Endometrium (tissue), 2 donors: ENCODE data around the gene RGS14.
"Not testable (repeated sequence)": the region's sequence is repeated elsewhere in the genome, so short reads cannot be mapped to it uniquely, and the experiment has no call there.

ENCODE experiments used
- FAIRE-seq: peaks from 2 replicates; lab custom pipeline; 2012; peaks lifted over from hg19 to GRCh38; lab: Jason Lieb, UNC
- donor health status: control.
- donor health status: control.

RGS14 gene

GRCh38 chr5:177403792-177404640 lies 46.3 kb downstream of the RGS14 start:
- FAIRE-seq, result no peak

GRCh38 chr5:177404641-177405179 lies 47.0 kb downstream of the RGS14 start:
- FAIRE-seq, result no peak

- FAIRE-seq, result no peak
Measured at GRCh38 chr5:177405312-177405711, 47.6 kb downstream of the RGS14 start.

DNA sequence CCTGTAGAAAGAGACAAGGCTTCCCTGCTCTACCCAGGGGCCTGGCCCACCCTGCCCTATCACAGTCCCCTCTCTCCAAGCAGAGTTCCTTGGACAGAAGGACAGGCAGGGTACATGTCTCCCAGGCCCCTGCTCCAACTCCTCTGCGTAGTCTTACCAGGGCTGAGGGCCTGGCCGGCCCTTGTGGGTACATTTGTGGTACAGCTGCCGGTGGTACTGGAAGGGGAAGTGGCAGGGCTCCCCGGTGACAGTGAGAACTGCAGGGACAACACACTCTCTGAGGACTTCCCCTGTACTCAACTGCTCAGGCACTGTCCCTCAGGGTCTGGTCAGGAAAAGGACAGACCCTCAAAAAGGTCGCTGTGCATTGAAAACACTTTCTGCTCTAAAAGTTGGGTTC lies 48.1 kb downstream of the RGS14 start:
- no peak for FAIRE-seq

DNA sequence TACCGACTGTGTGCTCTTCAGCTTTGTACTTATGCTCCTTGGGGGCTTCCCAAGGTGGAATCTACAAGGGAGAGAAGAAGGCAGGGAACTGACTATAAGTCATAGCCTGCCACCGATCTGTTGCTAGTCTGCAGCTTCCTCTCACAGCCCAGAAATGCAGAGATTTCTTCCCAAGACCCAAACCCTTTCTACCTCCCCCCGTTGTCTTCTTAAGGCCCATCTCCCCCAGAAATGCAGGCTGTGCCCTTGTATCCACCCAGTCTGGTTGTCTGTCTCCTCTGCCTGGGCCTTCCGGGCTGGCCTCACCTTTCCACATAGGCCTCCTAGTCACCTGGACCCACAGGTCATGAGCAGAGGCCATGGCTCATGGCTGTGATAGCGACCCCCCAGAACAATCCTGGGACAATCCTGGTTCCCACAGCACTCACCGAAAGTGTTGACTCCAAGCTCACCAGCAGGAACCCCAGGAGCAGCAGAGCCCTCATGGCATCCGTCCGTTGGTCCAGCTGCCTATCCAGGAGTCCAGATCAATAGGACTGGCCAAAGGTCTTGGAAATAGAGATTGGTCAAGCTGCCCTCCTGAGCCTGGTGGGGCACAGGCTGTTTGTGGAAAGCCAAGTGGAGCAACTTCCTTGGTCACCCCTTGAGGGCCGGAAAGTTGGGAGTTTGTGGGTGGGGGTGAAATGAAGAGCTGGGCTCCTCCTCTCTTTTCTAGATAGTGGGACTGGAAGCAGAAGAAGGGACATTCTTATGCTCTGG lies 51.5 kb downstream of the RGS14 start, which contains the start of gene F12:
F12 (minus strand) TSS at position 522 of the 759 bp plus-strand sequence; CDS start at position 485, 37 bp downstream.
- no peak for FAIRE-seq

DNA sequence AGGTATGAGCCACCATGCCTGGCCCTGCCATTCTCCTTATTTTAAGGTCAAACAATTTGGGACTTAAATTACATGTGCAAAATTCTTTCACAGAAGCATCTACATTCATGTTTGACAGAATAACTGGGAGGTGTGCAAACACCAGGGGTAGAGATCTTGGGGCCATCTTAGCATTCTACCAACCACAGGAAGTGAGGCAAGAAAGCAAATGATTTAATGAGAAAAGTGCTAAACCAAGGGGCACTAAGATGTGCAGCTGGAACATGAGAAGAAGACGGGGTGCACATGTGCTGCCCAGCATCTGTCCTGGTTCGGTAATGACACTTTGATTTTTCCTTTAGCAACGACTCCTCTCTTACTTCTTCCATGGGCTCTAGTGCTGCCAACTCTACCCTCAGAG lies 52.9 kb downstream of the RGS14 start:
- FAIRE-seq, result no peak

GRCh38 chr5:177412603-177413233 lies 55.0 kb downstream of the RGS14 start:
- no peak for FAIRE-seq

- no peak for FAIRE-seq
Measured at GRCh38 chr5:177414481-177414880, 56.8 kb downstream of the RGS14 start.

- FAIRE-seq, result not testable (repeated sequence)
Measured at GRCh38 chr5:177417081-177417480, 59.4 kb downstream of the RGS14 start.

- FAIRE-seq, result no peak
Measured at GRCh38 chr5:177419046-177419445, 61.3 kb downstream of the RGS14 start.

DNA sequence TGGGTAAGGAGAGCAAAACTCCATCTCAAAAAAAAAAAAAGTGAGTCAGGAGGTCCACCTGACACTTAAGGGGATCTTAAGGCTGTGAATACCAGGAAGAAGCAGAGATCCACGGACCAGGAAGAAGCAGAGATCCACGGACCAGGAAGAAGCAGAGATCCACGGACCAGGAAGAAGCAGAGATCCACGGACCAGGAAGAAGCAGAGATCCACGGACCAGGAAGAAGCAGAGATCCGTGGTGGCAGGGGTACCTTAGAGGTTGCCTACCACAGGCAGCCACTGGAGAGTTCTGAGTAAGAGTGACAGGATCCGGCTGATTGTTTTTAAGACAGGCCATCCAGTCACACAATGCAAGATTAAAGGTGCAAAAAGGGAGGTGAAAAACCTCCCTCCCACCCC lies 62.7 kb downstream of the RGS14 start:
- not testable (repeated sequence) for FAIRE-seq

DNA sequence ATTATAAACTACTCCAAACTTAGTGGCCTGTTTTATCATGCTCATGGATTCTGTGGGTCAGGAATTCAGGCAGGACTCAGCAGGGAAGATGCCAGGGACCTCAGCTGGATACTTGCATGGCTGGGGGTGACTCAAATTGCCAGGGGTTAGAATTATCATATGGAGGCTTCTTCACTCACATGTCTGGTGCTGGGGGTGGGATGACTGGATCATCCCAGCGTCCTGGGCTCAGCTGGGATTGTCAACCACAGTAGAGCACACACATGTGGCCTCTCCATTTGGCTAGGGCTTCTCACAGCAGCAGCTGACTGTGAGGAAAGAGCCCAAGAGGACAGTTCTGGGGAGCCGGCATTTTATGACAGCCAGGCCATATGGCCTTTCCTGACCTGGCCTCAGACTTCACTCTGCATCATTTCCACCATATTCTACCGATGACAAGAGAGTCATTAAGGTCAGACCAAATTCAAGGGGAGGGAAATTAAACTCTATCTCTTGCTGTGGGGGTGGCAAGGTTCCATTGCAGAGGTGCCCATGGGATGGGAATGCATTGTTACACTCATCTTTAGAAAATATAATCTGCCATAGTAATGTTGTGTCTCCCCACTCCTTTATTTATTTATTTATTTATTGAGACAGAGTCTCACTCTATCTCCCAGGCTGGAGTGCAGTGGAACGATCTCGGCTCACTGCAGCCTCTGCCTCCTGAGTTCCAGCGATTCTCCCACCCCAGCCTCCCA lies 63.5 kb downstream of the RGS14 start:
- FAIRE-seq, result no peak
